Measurements from ENCODE around the gene NHEJ1.

NHEJ1 gene

DNA sequence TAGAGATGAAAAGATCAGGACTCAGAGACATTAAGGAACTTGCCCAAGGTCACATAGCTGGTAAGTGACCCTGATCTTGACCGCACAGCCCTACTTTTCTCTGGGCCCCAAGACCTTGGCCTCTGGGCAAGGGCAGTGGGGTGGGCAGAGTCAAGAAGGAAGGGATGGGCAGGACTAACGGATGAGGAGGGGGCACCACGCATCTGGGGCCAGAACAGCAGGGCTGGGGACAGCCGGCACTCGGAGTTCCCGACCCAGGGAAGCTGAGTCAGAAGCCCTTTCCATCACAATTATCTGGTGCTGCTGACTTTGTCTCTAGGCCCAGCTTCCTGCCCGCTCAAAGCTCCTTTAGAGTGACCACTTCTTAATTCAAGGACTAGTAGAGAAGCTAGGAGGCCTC lies 133.7 kb downstream of the NHEJ1 start:
- DNase-seq = no peak

DNA sequence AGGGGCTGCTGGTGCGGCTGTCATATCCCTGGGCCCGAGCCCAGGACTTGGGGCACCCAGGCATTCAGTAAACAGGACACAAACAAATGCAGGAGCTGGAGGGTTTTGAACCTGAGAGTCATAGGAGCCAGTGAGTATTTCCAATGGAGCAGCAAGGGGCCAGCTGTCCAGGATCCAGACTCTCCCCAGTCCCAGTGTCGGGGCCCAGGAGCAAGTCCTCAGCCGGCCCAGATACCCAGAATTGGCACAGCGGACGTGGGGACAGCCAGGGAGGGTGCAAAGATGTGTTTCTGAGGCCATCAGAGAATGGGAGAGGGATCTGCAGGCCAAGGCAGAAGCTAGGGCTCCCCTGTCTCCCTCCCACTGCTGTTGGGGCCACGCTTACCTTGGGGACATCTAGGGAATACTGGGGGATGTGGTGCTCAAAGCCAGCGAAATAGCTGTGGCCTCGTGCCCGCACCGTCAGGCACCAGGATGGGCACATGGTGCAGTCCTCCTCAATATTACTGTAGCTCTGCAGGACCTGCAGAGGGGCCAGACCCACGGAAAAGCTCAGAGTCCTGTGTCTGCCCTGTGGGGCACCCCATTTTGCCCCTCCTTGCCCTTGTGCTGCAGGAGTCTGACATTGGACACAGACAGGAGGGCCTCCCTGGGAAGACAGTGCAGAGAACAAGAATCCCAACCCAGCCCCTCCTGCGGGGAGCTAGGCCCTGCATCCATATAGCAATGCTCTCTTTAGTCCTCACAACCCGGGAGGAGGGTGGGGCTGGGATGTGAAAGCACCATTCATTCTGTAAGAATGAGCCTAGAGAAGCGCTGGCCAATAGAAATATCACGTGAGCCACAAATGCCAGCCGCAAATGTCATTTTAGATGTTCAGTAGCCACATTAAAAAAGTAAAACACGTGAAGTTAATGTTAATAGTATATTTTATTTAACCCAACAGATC lies 134.7 kb downstream of the NHEJ1 start:
- DNase-seq = no peak
